Tibial artery (tissue), 4 donors: ENCODE results near the gene RGPD4.
"Not testable (repeated sequence)": the region's sequence is repeated elsewhere in the genome, so short reads cannot be mapped to it uniquely, and the experiment has no call there.

Experiments used
- DNase-seq, 2 donors: peaks; one replicate each; pipeline ENCODE4 v3.0.0-alpha.2; 2019
- H3K27ac ChIP-seq, 2 donors: fragments of 200-600 bp; sonication (generic) in 1 of 2; 1 replicate in 1 of 2; 2 replicates in 1 of 2; pipeline ENCODE4 v1.5.1; 2018 to 2019; ENCODE audit warnings: mild to moderate bottlenecking in 1 of 2
- H3K27me3 ChIP-seq, 2 donors: fragments of 200-600 bp; sonication (generic) in 1 of 2; one replicate each; pipeline versions ENCODE4 v1.5.1 to v1.6.0; 2016 to 2019
- H3K36me3 ChIP-seq, 3 donors: fragments of 200-600 bp; sonication (generic) in 2 of 3; one replicate each; pipeline ENCODE4 v1.5.1; 2016 to 2019; ENCODE audit warnings: mild to moderate bottlenecking in 2 of 3
- H3K4me1 ChIP-seq, 4 donors: fragments of 200-600 bp; sonication (generic) in 2 of 4; 1 replicate in 3 of 4; 2 replicates in 1 of 4; pipeline ENCODE4 v1.5.1; 2016 to 2019
- H3K4me3 ChIP-seq, 2 donors: fragments of 200-600 bp; sonication (generic) in 1 of 2; 1 replicate in 1 of 2; 2 replicates in 1 of 2; pipeline ENCODE4 v1.5.1; 2018 to 2019; ENCODE audit warnings: mild to moderate bottlenecking in 2 of 2
- H3K9me3 ChIP-seq, 3 donors: fragments of 200-600 bp; sonication (generic) in 1 of 3; one replicate each; pipeline ENCODE4 v1.5.1; 2016 to 2019
- intact Hi-C: fragments of 100-400 bp; cut with DNase I; formaldehyde crosslinking; loops from one replicate; pipeline ENCODE4 v1.15.0; 2023; ENCODE audit warnings: low total_unique reads
- TF ChIP-seq, protein P1 (sequence below), 2 experiments: fragments of 200-600 bp in 1 of 2; fragments of 450-650 bp in 1 of 2; IDR thresholded peaks; one replicate each; pipeline ENCODE4 v1.5.1; 2017 to 2019; ENCODE audit warnings: antibody characterized with exemption in 2 of 2, mild to moderate bottlenecking in 1 of 2, moderate library complexity in 1 of 2

The RGPD4 gene

GRCh38 chr2:107812006-107812405, 14.7 kb upstream of the RGPD4 start:
- no peak for DNase-seq

DNA sequence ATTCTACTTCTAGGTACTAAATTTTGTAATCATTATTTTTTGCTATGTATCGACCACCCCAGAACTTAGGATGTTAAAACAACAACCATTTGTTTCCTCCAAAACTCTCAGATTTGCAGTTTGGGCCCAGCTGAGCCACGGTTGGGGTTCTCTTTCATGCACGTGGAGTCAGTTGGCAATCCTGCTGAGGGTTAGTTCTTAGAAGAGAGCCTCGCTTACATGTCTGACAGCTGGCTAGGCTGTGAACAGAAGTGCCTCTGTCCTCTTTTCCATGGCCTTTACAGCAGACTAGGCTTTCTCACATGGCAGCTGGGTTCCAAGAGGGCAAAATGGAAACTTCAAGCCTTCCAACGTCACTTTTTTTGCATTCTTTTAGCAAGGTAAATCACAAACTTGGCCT, 9.3 kb upstream of the RGPD4 start:
- DNase-seq, result no peak
- H3K27me3 ChIP-seq, result no peaks in the 10 kb centered on the region
- H3K36me3 ChIP-seq, result no peaks in the 10 kb centered on the region
- no peaks in the 10 kb centered on the region for H3K9me3 ChIP-seq
- intact Hi-C loops, result no loop called here
- no peaks in the 10 kb centered on the region for H3K4me1 ChIP-seq
- no peak overlapping the region for H3K27ac ChIP-seq
- TF ChIP-seq, protein P1, sequence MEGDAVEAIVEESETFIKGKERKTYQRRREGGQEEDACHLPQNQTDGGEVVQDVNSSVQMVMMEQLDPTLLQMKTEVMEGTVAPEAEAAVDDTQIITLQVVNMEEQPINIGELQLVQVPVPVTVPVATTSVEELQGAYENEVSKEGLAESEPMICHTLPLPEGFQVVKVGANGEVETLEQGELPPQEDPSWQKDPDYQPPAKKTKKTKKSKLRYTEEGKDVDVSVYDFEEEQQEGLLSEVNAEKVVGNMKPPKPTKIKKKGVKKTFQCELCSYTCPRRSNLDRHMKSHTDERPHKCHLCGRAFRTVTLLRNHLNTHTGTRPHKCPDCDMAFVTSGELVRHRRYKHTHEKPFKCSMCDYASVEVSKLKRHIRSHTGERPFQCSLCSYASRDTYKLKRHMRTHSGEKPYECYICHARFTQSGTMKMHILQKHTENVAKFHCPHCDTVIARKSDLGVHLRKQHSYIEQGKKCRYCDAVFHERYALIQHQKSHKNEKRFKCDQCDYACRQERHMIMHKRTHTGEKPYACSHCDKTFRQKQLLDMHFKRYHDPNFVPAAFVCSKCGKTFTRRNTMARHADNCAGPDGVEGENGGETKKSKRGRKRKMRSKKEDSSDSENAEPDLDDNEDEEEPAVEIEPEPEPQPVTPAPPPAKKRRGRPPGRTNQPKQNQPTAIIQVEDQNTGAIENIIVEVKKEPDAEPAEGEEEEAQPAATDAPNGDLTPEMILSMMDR (IDR thresholded peaks at IDR 0.05), result no peak
- H3K4me3 ChIP-seq, result no peak overlapping the region

More at GRCh38 chr2:107812006-107812405, 14.7 kb upstream of the RGPD4 start:
- intact Hi-C loops, result no loop called here
- Histone ChIP-seq H3K27me3 (no peaks in the 10 kb centered on the region), H3K4me3 (no peak overlapping the region), H3K36me3 (no peaks in the 10 kb centered on the region), H3K4me1 (peaks cover 0 to 22% (median 6%) of the 10 kb centered on the region in 4 donors), H3K9me3 (no peaks in the 10 kb centered on the region), H3K27ac (no peak overlapping the region)
- TF ChIP-seq, protein P1 (IDR thresholded peaks at IDR 0.05), result no peak

DNA sequence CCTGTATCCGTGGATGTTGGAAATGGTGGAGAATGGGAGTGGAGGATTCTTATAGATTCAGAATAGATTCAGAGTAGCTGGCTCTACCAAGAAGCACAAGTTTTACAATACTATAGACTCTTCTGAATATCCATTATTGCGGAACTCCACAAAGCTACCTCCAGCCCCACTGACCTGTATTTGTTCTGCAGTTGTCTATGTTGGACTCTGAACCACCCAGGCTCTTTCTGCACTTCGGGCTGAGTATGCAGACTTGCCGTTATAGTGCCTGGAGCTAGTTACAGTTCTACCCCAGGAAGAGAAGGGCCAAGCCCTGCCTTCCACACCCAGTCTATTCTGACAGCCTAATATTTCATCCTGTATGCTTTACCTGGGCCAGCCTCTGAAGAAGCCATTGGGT, 4.4 kb upstream of the RGPD4 start:
- H3K4me1 ChIP-seq, result no peaks in the 10 kb centered on the region
- intact Hi-C loops, result no loop called here

DNA sequence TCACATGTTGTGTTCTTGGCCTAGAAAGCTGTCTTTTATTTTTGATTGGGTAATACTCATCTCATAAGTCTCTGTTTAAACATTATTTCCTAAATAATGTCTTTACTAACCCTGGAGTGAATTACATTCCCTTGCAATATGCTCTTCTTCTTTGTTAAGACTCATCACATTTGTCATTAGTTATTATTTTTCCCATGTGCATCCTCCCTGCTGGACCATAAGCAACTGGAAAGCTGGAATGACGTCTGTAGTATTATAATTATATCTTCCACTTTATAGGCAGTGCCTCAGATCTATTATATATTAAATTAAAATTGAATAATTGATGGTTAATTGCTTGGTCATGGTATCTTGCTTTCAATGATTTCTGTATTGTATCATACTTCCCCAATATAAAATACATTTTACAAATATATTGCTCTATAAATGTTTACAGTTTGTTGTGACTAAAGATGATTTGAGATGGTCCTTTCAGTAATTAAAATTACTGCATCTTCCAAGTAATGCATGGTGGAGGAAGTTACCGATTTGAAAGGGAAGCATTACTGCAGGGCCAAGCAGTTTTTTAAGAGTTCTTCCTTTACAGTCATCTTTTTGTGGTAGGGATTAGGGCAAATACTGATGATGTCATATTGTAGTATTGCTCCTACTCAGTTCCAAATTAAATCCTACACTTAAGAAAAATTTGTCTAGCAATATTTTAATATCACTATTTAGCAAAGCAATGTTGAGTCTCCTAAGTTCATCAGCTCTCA, 2.1 kb upstream of the RGPD4 start:
- TF ChIP-seq, protein P1 (IDR thresholded peaks at IDR 0.05), result no peak
- DNase-seq, result no peak
- H3K9me3 ChIP-seq, result no peaks in the 10 kb centered on the region
- intact Hi-C loops, result no loop called here
- no peak overlapping the region for H3K27ac ChIP-seq
- H3K27me3 ChIP-seq, result no peaks in the 10 kb centered on the region
- no peaks in the 10 kb centered on the region for H3K36me3 ChIP-seq
- no peaks in the 10 kb centered on the region for H3K4me1 ChIP-seq
- H3K4me3 ChIP-seq, result no peak overlapping the region

More for the DNA sequence above, 4.4 kb upstream of the RGPD4 start:
- Histone ChIP-seq H3K27ac (no peak overlapping the region), H3K36me3 (no peaks in the 10 kb centered on the region), H3K9me3 (no peaks in the 10 kb centered on the region), H3K4me3 (no peak overlapping the region), H3K27me3 (no peaks in the 10 kb centered on the region)
- no peak for DNase-seq
- TF ChIP-seq, protein P1 (IDR thresholded peaks at IDR 0.05), result no peak

- no peak for DNase-seq
- no peaks in the 10 kb centered on the region for H3K4me1 ChIP-seq
- TF ChIP-seq, protein P1 (IDR thresholded peaks at IDR 0.05), result no peak
- no peaks in the 10 kb centered on the region for H3K9me3 ChIP-seq
- H3K36me3 ChIP-seq, result no peaks in the 10 kb centered on the region
- intact Hi-C loops, result no loop called here
- H3K4me3 ChIP-seq, result no peak overlapping the region
- H3K27me3 ChIP-seq, result no peaks in the 10 kb centered on the region
- H3K27ac ChIP-seq, result no peak overlapping the region
Observed at GRCh38 chr2:107825206-107825563, 1.5 kb upstream of the RGPD4 start.

GRCh38 chr2:107829514-107829913, 2.8 kb downstream of the RGPD4 start:
- H3K27ac ChIP-seq, intact Hi-C loops, H3K9me3 ChIP-seq, DNase-seq, H3K27me3 ChIP-seq, H3K4me1 ChIP-seq, H3K4me3 ChIP-seq, H3K36me3 ChIP-seq: not testable (repeated sequence)

- H3K4me3 ChIP-seq, H3K9me3 ChIP-seq, H3K36me3 ChIP-seq, H3K4me1 ChIP-seq, DNase-seq, H3K27ac ChIP-seq, H3K27me3 ChIP-seq, intact Hi-C loops: not testable (repeated sequence)
Observed at GRCh38 chr2:107833152-107833551, 6.5 kb downstream of the RGPD4 start.

GRCh38 chr2:107833618-107834017, 6.9 kb downstream of the RGPD4 start:
- DNase-seq, intact Hi-C loops, H3K4me3 ChIP-seq, H3K4me1 ChIP-seq, H3K9me3 ChIP-seq, H3K27me3 ChIP-seq, H3K36me3 ChIP-seq, H3K27ac ChIP-seq: not testable (repeated sequence)

DNA sequence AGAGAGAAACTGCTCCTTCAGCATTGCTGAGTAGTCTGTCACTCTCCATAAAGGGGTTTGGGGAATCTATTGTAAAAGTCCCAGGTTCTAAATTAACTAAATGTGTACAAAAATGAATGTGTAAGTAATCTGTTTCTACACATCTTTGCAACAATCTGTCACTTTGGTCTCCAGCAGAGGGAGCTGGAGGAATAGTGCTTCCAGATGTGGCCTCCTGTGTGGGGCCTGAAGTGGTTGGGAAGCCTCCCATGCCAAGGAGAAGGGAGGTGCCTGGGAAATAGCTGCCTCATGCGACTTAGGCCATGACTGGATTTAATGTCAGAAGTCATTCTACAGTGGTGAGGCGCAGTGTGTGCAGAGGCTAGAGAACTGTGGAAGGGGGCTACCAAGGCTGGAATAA, 89.4 kb downstream of the RGPD4 start:
- DNase-seq, H3K27ac ChIP-seq, H3K36me3 ChIP-seq, intact Hi-C loops, H3K4me3 ChIP-seq, H3K4me1 ChIP-seq, H3K27me3 ChIP-seq, H3K9me3 ChIP-seq: not testable (repeated sequence)
